T-cell (primary cell): ENCODE data around the gene EGLN2. TPM values are rescaled to one million over a fixed set of nuclear protein-coding genes. Genes with fewer than 3 reads are reported as not detected.

Source experiments
- total RNA-seq, 35 experiments: library from RNA in 6 of 35; stranded (reverse) in 6 of 35; fragments of 120-200 nt in 1 of 35; gene quantifications; one replicate each; pipeline versions ENCODE4 v1.2.1 to v1.2.4 and lab custom pipeline; 2013 to 2026

The EGLN2 gene
- total RNA-seq, 5 donors from 2014 or later (not counting 1 experiment from before 2014, with no cell fraction given) = 150 to 234 (median 224) TPM

Other genes starting within 250 kb of the EGLN2 start
- 100 to 1,000 TPM; 117 to 153 (median 142) TPM for gene SHKBP1, start 222.3 kb upstream of the EGLN2 start, total RNA-seq
- gene LTBP4, start 197.8 kb upstream of the EGLN2 start, total RNA-seq = 100 to 1,000 TPM in 4 of 5 donors, 10 to 100 TPM in 1; 90.9 to 215 (median 160) TPM
- 10 to 100 TPM in 3 of 5 donors, 1 to 10 TPM in 2; 7.1 to 19.0 (median 13.1) TPM for gene NUMBL, start 108.5 kb upstream of the EGLN2 start, total RNA-seq
- gene COQ8B, start 82.3 kb upstream of the EGLN2 start, total RNA-seq = 10 to 100 TPM; 30.8 to 60.1 (median 53.9) TPM
- 10 to 100 TPM in 1 of 5 donors, 1 to 10 TPM in 4; 5.9 to 11.8 (median 9.3) TPM for gene ITPKC, start 82.1 kb upstream of the EGLN2 start, total RNA-seq
- gene ACTMAP, start 48.7 kb upstream of the EGLN2 start, total RNA-seq = 1 to 10 TPM; 4.7 to 8.3 (median 6.8) TPM
- gene SNRPA, start 48.0 kb upstream of the EGLN2 start, total RNA-seq = 100 to 1,000 TPM in 1 of 5 donors, 10 to 100 TPM in 4; 65.2 to 101 (median 79.1) TPM
- 1 to 10 TPM in 4 of 5 donors, not detected in 1; 1.5 to 5.2 (median 4.1) TPM for gene MIA, start 23.7 kb upstream of the EGLN2 start, total RNA-seq
- 10 to 100 TPM; 42.4 to 77.9 (median 63.2) TPM for gene RAB4B, start 20.9 kb upstream of the EGLN2 start, total RNA-seq
- gene CYP2A6, start 51.3 kb downstream of the EGLN2 start, total RNA-seq = 1 to 10 TPM in 1 of 5 donors, under 1 TPM in 2, not detected in 2; 0.59 to 1.1 (median 0.66) TPM
- gene CYP2A7, start 83.0 kb downstream of the EGLN2 start, total RNA-seq = not detected
- gene CYP2B6, start 192.1 kb downstream of the EGLN2 start, total RNA-seq = under 1 TPM in 3 of 5 donors, not detected in 2; 0.20 to 0.61 (median 0.38) TPM